ENCODE data around the gene TAF8.

TAF8 gene

GRCh38 chr6:42120895-42121865 is 70.9 kb downstream of the TAF8 start:
- no peak for DNase-seq (ENCODE audit: extremely low read depth in 1 of 2, low read depth in 1 of 2)

DNA sequence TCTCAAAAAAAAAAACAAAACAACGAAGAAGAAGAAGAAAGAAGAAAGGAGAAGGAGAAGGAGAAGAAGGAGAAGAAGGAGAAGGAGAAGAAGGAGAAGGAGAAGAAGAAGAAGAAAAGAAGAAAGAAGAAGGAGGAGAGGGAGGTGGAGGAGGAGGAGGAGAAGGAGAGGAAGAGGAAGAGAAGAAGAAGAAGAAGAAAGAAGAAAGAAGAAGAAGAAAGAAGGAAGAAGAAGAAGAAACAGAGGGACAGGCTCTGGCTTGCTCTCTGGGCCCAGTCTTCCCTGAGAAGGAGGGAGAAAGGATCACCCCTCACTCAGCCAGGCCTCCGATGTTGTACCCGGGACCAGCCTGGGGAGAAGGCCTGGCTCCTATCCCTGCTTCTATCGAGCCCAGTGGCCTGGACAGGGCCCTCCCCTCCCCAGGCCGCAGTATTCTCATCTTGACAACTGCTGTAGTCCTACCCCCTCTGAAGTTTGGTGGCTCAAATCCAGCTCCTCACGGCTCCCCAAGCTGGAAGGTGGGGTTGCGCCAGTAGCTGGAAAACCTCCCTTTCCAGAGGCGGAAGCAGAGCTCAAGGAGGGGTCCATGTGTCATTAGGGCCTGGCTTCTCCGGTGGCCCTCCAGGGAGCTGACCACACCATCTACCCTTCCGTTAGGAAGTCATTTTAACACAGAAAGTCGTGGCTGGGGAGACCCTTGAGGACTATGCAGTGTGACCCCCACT is 73.2 kb downstream of the TAF8 start:
- no peak for DNase-seq (ENCODE audit: extremely low read depth in 1 of 2, low read depth in 1 of 2)

DNA sequence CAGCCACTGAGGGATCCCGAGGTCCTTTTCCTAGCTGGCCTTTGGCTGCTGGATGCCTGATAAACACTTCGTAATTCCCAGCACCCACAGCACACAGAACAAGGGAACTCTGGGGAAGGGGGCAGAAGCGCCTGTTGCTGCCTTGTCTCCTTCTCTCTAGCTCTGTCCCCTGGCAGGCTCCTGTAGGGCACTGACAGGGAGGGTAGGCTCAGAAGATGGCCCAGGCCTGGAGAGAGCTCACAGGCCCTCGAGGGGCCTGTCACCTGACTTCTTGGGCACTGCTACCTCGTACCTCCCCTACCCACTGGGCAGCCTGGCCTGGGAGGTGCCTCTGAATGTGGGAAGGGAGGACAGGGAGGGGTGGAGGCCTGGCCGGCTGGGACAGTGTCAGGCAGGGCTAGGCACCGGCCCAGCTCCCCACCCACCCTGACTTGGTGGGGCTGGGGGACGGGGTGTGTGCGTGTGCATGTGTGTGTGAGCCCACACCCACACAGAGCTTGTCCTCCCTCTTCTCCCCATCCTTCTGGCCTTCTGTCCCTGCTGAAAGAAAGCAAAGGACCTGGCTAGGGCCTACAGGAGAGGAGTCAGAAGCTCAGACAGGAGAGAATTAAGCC is 74.0 kb downstream of the TAF8 start:
- no peak for DNase-seq (ENCODE audit: extremely low read depth in 1 of 2, low read depth in 1 of 2)

DNA sequence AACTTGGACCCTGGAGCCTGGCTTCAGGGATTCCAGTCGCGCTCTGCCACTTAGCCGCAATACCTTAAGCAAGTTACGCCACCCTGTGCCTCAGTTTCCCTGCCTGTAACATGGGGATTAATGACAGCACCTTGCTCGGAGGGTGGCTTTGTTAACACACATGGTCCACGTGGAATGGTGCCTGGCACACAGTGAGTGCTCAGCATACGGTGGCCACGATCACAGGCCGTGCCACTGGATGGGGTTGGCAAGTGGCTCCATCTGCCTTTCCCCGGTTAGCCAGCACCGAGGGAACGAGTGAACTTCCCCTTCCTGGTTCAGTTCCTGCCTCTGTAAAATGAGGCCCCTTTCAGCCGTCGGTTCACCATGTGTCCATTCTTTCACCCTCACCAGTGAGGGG is 74.9 kb downstream of the TAF8 start:
- no peak for DNase-seq (ENCODE audit: extremely low read depth in 1 of 2, low read depth in 1 of 2)

- DNase-seq (ENCODE audit: extremely low read depth in 1 of 2, low read depth in 1 of 2), result no peak
Observed at GRCh38 chr6:42125663-42126062, 75.3 kb downstream of the TAF8 start.

DNA sequence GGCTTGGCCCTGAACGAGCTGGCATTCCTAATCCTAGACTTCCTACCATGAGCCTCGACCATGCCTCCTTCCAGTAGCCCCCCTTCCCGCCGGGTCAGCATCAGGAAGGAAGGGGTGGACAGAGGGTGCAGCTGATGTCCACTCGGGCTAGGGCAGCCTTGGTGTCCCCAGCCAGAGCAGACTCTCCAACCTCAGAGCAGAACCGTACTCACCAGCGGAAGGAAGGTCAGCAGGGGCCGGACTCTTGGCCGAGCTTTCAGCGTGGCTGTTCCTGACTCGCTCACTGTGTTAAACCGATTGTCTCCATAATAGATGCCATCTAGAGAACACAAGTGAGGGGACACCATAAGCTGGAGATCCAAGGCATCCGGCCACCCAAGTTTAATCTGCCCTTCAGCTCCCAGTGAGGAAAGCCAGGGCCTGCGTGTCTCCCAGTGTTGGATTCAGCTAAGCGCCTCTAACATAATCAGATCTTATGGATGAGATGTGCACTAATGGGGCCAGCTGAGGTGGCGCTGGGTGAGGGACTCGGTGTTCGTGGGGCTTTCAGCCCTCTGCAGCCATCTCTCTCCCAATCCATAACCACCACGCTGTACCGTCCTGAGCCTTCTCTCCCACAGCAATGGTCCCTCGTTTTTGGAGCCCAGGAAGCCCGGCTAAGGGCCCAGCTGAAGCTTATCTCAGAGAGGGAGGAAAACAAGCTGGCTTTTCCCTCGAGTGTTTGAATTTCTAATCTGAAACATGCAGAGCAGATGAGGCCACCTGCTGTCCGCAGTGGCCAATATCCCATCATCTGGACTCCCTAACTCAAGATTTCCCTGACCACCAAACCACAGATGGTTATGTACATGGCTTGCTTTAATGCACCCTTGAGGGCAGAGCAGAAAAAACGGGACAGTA is 78.4 kb downstream of the TAF8 start:
- no peak for DNase-seq (ENCODE audit: extremely low read depth in 1 of 2, low read depth in 1 of 2)

- no peak for DNase-seq (ENCODE audit: extremely low read depth in 1 of 2, low read depth in 1 of 2)
Observed at GRCh38 chr6:42129360-42129676, 79.0 kb downstream of the TAF8 start.

DNA sequence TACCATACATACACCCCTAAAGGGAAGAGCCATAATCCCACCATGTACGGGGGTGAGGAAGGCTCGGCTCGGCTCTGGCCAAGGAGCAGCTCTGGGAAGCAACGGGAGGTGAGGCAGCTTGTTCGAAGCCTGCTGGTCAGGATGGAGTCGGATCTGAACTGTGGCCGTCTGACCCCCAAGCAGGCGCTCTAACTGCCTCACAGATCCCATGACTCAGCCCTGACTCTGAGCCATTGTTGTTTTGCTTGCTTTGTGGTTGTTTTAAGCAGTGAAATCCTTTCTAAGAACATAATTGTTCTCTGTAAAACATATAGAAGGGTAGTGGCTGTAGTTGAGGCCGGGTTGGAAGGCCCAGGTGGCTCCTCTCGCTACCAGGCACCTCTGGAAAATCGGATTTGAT is 81.2 kb downstream of the TAF8 start:
- no peak for DNase-seq (ENCODE audit: extremely low read depth in 1 of 2, low read depth in 1 of 2)

DNA sequence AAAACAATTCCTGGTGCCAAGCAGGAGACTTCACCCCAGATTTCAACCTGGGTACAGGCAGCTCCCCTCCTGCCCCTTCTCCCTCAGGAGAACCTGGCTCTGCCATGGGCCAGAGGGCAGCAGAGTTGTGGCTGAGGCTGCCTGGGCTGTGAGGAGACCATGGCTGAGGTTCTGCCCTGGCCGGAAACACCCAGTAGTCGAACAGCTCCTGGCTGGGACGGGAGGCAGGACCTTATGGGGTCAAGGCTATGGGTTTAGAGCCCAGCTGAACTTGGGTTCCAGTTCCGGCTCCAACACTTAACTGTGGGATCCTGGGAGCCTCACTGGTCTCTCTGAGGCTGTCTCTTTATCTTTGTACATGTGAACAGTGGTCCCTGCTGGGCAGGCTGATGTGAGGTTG is 83.6 kb downstream of the TAF8 start:
- DNase-seq (ENCODE audit: extremely low read depth in 1 of 2, low read depth in 1 of 2), result no peak

DNA sequence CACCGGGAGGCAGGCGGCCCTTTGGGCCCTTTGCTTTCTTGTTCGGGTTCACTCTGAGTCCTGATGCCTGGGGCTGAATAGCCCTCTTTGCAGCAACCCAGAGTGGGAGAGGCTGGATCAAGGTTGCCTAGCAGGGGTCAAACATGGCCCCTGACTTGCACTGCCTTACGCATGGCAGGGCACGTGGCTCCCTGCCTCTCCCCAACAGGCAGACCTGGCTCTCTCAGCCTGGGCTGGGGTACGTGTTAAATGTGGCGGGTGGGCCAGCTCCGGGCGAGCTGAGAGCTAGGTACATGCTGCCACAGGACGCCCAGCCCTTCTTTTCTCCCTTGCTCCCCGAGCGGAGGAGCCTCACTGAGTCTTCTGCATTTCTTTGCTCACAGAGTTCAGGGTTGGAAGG is 84.8 kb downstream of the TAF8 start:
- DNase-seq (ENCODE audit: extremely low read depth in 1 of 2, low read depth in 1 of 2), result no peak

DNA sequence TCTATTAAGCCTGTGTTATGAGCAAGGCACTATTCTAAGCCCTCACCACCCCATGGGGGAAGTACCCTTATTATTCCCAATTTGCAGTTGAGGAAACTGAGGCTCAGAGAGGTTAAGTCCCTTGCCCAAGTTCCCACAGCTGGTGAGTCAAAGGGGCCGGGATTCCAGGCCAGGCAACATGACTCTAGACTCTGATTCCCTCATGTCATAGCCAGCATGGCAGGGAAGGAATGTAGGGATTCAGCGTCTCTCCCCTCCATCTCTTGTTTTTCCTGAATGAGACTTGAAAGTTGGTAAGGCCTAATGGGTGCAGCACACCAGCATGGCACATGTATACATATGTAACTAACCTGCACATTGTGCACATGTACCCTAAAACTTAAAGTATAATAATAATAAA is 85.4 kb downstream of the TAF8 start:
- DNase-seq (ENCODE audit: extremely low read depth in 1 of 2, low read depth in 1 of 2), result no peak

GRCh38 chr6:42136508-42137193 is 86.3 kb downstream of the TAF8 start:
- DNase-seq (ENCODE audit: extremely low read depth in 1 of 2, low read depth in 1 of 2), result no peak

Data from activated CD8-positive, alpha-beta memory T cell treated with anti-CD3 and anti-CD28 coated beads for 1 hour (primary cell).